C1 segment of cervical spinal cord (tissue), 14 donors: ENCODE results near the gene HMG20B.

Experiments
- DNase-seq, 14 donors: peaks; one replicate each; lab custom pipeline; 2025; lab: John Stamatoyannopoulos, UW

Gene HMG20B

DNA sequence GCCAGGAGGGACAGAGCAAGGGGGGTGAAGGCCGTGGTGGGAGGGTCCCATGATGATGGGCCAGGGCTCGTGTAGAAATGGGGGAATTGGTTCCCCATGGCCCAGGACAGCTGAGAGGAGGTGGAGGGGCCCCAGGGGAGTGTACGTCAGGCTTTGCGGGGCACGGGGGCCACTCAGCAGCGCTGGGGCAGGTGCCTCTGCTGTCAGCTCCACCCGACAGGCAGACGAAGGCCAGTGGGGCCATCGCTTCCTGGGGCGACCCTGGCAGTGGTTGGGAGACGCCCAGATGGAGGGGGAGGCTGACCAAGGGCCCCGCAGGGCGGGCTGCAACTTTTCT, 35.7 kb upstream of the HMG20B start:
- DNase-seq: no peak

DNA sequence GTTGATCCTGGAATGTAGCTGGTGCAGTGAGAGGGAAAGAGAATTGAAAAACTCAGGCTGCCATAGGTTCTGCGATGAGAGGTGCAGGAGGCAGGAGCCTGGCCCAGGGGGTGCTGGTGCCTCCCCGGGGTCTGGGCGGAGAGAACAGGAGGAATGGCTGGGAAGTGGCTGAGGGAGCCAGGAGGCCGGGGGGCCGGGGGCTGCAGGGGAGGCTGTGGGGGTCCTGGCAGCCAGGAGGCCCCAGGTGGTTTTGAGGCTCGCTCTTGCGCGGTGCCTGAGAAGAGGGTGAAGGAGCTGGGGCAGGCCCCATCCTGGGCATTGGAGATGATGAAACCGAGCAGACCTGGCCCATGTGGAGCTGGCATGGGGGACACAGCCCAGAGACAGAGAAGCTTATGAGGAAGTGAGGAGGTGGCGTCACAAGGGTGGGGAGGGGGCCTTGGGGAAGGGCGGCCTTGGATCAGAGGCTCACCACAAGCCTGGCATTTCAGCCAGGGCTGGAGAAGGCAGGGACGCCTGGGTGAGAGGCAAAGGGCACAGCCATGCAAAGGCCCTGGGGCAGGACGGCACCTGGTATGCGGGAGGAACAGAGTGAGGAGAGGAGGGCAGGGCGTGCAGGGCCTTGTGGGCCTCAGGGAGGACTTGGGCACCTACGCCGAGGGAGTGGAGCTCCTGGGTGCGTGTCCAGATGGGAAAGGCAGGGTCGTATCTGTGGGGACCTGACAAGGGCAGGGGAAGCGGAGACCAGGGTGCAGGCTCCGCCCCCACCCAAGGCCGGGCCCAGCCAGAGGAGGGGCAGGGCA, 35.1 kb upstream of the HMG20B start:
- DNase-seq: peak in 3 of 14 donors; percentile 16 to 34 (median 17)

DNA sequence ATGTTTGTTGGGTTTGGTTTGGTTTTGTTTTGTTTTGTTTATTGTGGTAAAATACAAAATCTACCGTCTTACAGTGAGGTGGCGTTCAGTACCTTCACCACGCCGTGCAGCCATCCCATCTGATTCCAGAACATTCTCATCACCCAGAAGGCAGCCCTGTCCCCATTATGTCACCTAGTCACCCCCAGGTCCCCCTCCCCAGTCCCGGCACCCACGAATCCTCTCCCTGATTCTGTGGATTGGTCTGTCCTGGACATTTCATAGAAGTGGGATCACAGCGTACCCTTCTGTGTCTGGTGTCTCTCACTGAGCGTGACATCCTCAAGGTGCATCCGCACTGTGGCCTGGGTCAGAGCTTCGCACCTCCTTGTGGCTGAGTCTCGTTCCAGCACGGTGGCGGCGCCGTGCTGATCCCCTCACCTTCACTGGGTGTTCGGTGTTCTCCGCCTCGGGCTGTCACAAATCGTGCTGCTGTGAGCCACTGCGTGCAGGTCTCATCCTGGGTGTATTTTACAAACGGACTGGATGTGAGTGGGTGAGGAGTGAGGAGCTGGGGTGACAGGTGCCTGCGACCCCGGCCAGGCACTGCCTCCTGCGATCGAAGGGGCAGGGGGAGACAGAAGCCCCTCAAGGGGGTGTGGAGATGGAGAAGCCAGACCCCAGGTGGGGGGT, 34.4 kb upstream of the HMG20B start:
- no peak for DNase-seq

DNA sequence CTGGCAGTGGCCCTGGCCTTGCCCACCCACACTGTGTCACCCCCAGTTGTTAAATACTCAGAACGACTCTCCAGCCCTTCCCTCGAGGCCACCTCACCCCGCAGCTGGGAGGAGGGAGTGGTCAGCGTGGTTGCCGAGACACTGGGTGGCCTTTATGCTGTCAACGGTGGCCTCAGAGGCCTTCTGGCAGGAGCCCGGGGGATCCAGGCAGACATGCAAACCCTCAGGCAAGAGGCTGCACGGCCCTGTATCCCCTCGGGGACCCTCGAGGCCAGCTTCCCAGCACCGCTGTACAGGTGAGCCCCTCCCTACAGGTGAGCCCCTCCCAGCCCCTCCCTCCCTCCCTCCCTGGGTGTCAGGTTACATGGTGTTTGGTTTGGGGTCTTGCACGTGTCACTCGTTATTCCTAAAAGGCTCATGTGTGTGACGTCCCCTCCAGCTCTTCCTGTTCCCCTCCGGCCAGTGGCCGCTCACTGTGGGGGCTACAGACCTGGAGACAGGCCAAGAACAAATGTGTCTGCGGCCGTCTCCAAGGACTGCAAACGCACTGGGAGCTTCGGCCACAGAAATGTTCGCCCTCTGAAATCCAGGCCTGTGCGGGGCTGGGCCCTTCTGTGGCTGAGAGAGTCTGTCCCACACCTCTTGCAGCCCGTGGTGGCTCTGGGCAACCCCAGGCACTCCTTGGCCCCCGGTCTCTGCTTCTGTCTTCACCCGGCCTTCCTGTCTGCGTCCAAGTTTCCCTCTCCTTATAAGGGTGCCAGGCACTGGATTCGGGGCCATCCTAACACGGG, 33.6 kb upstream of the HMG20B start, which contains the start of gene TEKTIP1:
Gene TEKTIP1, plus strand, starts transcription at position 210 of the 791 bp plus-strand sequence. Its CDS starts 4 bp downstream, at position 214.
- peak in 3 of 14 donors; percentile 4 to 50 (median 21) for DNase-seq

DNA sequence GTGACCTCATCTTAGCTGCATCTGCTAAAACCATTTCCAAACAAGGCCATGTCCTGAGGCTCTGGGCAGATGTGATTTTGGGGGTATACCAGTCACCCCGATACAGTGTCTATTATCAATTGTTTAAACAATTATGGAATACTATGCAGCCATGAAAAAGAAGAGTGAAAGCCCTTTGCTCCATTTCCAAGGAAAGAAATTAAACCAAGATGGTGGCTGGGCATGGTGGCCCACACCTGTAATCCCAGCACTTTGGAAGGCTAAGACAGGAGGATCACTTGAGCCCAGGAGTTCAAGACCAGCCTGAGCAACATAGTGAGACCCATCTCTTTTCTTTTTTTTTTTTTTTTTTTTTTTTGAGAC, 33.0 kb upstream of the HMG20B start:
- DNase-seq: no peak

DNA sequence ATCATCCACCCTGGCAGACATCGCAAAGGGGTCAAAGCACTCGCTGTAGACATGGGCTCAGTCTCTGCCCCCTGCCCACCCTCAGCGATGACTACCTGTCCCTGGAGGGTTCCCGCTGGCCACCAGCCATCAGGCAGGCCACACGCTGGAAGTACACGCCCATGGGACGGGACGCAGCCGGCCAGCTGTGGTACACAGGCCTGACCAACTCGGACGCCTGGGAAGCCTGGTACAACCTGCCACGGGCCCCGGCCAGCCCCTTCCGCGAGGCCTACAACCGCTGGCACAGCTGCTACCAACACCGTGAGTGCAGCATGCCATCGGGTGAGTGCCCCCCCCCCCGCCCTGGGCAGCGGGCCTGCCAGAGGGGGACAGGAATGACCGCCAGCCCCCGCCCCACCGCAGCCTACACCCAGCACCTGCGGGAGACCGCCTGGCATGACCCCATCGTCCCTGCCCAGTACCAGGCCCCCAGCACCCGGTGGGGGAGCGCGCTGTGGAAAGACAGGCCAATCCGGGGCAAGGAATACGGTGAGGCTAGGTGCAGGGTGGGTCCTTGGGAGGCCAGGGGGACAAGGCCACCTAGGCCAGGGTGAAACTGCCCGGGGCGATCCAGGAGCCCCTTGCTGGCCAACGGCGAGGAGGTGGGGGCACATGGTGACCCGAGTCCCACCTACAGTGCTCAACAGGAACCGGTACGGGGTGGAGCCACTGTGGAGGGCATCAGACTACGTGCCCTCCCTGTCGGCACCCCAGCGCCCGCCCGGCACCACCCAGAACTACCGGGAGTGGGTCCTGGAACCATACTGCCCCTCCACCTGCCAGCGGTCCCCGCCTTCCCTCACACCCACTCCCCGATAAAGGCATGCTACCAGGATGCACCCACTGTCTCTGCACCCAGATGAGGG, 29.3 kb upstream of the HMG20B start:
- DNase-seq: peak in 10 of 14 donors; percentile 21 to 73 (median 44)

DNA sequence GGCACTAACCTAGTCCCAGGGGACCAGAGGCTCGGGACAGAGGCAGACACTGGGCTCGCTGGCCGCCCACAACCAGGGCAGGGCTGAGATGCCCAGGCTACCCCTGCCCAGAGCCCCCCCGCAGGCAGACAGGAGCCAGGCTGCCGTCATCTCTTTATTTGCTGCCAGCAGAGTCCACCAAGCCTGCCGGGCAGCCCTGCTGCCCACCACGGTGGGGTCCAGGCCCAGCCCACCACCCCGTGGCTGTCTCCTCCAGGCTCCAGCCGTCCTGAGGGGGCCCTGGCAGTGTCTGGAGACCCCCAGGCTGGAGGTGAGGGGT, 28.7 kb upstream of the HMG20B start:
- DNase-seq: peak in 2 of 14 donors; percentile 7 to 35

DNA sequence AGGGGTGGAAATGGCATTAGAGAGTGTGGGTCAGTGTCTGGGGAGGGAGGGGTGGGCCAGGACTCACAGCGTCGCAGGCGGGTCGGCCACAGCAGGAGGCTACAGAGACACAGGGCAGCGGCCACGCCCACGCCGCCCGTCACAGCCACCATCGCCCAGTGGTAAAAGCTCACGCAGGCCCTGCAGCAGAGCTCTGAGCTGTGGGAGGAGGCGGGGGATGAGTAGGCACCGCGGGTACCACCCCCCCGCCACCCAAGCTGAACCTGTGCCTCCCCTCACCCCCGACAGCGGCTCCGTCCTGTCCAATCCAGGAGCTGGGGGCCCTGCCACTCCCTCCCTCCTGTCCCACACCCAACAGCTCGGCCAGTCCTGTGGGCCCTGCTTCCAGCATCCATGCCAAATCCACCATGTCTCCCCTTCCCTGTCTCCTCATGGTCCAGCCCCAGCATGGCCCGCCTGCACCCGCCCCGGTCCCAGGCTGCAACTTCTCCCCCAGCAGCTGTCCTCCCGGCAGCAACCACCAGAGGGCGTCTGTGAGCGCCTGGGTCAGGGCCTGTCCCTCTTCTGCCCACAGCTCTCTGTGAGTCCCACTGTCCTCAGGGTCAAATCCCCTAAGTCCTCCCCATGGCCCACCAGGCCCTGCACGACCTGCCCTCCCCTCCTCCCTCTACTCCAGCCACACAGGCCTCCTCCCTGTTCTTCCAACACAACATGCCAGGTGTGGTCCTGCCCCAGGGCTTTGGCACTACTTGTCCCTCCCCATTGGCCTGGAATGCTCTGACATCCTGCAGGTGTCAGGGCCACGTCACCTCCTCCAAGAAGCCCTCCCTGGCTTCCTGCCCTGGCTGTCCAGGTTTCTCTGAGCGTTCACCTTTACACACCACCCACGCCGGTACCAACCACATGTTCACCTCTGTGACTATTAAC, 27.7 kb upstream of the HMG20B start:
- DNase-seq: peak in 13 of 14 donors; percentile 20 to 90 (median 67)

DNA sequence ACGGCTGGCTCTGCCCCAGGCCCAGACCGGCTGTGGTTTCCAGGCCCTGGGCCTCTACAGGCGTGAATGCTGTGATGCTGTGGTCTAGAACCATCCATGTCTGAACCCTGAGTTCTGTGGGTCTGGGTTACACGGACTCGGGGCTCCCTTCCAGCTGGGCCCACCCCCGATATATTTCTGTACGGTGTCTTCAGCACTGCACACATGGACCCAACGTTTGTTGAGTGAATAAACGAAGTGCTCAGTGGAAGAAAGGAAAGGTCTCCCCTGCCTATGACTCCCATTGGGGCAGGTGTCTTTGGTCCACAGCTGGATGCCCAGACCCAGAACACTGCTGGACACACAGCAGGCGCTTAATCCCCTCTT, 27.1 kb upstream of the HMG20B start:
- no peak for DNase-seq

DNA sequence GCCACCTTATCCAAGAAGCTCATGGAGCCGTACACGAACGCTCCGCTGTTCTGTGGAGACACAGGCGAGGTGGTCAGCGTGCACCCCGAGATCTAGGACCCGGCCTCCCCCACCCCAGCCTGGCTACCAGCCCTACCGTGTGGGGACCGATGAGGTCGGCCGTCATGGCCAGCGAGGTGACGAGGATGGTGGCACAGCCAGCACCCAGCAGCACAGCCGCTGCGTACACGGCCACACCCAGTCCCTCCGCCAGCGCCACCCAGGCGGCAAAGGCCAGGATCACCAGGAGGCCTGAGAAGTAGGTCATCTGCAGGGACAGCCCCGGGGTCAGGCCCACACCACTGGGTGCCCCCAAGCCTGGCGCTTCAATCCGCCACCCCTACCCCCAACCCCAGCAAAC, 26.6 kb upstream of the HMG20B start:
- no peak for DNase-seq

DNA sequence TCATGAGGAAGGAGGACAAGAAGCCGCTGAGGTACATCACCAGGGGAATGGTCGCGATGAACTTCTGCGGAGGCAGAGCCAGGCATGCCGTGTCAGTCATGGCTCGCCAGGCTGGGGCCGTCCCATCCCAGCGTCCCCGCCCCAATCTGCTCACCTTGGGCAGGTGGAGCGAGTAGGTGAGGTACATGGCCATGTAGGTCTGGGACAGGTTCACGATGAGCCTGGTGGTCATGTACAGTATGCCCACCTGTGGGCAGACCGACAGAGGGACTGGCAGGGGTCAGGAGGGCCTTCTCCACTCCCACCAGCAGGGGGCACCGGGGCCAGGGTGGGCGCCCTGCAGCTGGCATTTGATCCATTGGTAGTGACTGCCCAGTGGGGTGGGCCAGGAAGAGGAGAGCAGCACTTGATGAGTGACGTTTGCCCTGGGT, 25.4 kb upstream of the HMG20B start:
- DNase-seq: no peak

DNA sequence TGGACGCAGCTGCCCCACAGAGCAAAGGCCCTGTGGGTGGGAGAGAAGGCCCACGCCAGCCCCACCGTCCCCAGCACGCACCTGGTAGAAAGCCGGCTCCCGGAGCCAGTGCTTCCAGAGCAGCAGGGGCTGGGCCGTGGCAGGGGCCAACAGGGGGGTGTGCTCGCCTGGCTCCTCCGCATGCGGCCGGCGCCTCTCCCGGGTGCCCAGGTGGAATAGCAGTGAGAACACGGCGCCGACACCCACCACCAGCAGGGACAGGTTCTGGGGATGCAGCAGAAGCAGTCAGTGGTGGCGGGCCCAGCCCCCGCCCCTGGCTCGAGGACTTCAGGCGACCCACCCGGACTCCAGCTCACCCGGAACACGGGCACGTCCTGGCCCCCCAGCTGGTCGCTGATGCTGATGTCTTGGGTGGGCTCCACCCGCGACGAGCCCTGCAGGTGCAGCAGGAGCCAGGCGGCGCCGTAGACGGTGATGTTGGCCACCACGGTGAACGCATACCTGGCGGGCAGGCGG, 24.9 kb upstream of the HMG20B start:
- no peak for DNase-seq

DNA sequence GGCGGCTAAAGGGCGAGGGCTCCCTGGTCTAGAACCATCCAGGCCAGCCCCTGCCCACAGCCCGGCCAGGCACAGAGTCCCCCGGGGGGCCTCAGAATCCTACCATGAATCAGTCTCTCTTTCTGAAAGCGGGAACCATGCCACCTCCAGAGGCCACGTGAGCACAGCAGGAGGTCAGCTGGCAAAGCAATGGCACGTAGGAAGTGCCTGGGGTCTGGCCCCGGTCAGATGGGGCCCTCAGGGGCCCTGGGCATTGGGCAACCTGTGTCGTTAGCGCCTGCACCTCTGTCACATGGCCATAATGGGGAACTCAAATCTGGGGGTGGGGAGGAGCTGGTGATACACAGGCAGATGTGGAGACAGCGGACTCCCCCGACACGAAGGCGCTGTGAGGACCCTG, 24.1 kb upstream of the HMG20B start:
- DNase-seq: peak in 10 of 14 donors; percentile 11 to 67 (median 32)

DNA sequence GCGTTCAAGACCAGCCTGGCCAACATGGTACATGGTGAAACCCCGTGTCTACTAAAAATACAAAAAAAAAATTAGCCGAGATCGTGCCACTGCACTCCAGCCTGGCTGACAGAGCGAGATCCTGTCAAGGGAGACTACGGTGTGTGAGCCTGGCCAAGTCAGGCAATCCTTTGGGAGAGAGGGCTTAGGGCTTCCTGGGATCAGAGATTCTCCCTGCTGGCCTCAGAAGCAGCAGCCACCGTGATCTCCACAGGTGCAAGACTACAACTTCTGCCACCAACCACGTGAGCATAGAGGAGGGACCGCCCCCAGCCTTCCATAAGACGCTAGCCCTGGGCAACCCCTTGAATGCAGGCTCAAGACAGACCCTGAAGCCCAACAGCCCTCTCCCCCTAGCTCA, 22.9 kb upstream of the HMG20B start:
- DNase-seq: no peak

DNA sequence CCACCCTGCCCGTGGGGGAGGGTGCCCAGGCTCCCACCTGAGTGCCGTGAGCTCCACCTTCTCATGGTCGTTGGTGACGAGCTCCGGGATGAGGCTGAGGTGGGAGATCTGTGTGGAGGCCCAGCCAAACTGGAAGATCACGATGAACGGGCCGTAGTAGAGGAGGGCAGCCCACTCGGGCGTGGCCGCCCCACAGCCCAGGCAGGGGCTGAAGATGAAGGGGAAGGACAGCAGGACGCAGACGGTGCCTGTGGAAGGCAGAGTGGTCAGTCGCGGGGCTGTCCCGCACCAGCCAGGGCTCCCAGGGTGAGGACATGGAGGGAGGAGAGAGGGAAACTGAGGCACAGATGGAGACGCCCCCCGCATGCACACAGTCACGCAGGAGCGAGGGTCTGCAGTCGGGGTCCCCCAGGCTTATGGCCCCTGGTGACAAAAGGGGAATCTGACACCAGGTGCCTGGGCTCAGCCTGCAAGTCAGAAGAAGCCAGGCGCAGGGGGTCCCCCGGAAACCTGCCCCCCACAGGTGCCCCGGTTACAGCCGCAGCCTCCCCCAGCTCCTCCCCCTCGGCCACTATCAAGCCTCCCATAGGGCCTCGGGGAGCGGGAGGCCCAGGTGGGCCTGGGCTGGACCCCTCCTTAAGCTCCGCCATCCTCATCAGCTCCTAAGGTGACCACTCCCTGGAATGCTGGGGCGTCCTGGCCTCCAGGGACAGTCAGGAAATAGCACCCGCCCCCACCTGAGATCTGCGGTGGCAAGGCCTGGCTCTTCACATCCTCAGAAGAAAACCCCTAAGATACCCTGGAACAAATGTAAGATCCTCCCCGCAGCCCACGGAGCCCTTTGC, 21.6 kb upstream of the HMG20B start:
- DNase-seq: no peak

DNA sequence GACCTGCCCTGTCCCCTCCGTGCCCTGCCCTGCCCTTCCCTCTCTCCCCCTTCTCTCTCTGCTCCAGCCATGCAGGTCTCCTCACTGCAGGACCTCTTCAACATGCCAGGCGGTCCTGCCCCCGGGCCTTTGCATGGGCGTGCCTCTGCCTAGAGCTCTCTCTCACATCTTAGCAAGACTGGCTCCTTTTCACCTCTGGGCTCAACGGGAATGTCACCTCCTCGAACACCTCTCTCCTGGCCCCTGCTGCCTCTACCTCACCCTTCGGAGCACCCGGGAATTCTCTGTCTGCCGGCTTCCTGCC, 21.0 kb upstream of the HMG20B start:
- no peak for DNase-seq

DNA sequence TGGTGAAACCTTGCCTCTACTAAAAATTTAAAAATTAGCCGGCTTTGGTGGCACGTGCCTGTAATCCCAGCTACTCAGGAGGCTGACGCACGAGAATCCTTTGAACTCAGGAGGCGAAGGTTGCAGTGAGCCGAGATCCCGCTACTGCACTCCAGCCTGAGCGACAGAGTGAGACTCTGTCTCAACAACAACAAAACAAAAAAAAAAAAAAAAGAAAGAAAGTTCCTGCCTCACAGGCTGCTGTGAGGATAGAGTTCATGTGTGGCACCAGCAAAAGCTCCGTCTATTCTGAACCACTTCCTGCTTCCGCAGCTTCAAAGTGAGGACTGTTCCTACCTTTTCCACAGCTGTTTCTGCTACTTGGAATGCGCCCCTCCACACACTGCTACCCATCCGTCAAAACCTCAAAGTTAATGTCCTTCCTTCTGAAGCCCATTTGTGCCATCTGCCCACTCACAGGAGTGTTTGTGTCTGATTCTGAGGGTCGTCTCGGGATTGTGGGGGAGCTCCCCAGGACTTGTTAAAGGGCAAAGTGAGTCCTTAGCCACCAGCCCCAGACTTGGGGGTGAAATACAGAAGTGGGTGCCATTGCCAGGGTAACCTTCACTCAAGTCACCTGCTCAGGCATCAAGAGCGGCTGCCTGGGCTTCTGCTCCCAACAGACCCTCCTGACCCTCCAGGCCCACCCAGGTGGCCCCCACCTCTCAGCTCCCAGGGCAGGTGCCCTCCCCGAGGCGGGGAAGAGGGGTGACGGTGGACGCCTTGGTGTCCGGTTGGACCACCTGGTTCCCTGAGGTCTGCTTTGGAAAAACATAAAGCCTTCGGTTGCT, 18.3 kb upstream of the HMG20B start:
- DNase-seq: no peak

DNA sequence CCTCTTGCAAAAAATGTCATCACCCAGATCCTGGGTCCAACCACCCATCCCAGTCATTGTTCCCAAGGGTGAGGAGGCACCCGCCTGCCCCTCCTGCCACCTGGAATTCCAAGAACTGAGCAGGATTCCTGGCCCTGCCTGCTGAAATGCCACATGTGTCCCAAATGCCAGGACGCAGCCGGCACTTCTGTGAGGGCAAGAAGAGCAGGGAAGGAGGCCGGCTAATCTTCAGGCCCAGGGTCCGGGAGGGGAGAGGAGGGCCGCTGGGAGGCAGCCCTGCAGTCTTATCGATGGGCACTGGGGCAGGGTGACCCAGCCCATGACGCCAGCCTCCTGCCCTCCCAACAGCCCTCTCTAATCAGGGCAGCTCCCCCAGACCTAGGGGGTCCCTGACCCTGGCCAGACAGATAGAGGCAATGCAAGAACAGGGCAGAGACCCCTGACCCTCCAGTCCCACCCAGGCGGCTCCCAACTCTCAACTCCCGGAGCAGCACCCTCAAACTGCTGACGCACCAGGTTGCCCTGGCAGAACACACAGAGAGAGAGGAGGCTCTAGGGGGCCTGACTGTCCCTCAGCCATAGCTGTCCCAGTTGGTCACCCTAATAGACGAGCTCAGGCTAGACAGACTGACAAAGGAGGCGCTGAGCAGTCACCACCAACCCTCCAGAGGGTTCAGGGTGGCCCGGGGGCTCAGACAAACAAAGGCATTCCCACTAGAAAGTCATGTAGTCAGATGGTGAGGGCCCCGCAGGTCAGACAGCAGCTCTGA, 16.9 kb upstream of the HMG20B start:
- DNase-seq: peak in 1 of 14 donors; percentile 25
